HG03442 (cell line): ENCODE measurements around the gene SND1.
"Not testable (repeated sequence)": the region's sequence is repeated elsewhere in the genome, so short reads cannot be mapped to it uniquely, and the experiment has no call there.

Source experiments
- ATAC-seq: cut with Tn5 transposase; IDR thresholded peaks from one replicate; pipeline ENCODE4 v1.9.1; 2021; ENCODE audit warnings: mild to moderate bottlenecking, moderate library complexity; ENCODE audit not compliant: unreplicated experiment

SND1 gene

GRCh38 chr7:127901895-127902703 lies 250.1 kb downstream of the SND1 start:
- peak; percentile 37 for ATAC-seq

DNA sequence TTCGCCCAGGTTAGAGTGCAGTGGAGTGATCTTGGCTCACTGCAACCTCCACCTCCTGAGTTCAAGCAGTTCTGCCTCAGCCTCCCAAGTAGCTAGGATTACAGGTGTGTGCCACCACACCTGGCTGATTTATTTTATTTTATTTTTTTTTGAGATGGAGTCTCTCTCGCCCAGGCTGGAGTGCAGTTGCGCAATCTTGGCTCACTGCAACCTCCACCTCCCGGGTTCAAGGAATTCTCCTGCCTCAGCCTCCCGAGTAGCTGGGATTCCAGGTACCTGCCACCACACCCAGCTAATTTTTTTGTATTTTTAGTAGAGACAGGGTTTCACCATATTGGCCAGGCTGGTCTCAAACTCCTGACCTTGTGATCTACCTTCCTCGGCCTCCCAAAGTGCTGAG lies 250.8 kb downstream of the SND1 start:
- not testable (repeated sequence) for ATAC-seq

GRCh38 chr7:127903892-127904669 lies 252.1 kb downstream of the SND1 start:
- no peak for ATAC-seq

- no peak for ATAC-seq
Observed at GRCh38 chr7:127904670-127904985, 252.6 kb downstream of the SND1 start.

DNA sequence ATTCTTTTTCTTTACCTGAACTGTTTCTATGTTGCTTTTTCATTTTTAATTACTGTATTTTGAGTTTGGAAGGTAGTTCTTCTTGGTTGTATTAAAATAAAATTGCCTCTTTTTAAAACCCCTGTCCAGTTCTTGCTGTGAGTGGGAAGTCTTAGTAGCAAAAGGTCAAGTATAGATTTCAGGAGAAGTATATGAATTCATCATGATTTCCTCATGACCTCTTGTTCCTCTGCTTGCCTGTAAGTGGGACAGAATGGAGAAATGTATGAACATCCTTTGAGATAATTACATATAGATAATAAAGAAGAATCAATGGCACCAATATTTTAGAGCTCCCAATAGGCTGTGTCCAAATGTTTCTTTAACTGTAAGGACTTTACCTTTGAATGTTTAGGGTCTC lies 253.0 kb downstream of the SND1 start:
- ATAC-seq, result no peak

- no peak for ATAC-seq
Observed at GRCh38 chr7:127905491-127906330, 253.7 kb downstream of the SND1 start.

GRCh38 chr7:127907110-127908040 lies 255.4 kb downstream of the SND1 start:
- no peak for ATAC-seq

DNA sequence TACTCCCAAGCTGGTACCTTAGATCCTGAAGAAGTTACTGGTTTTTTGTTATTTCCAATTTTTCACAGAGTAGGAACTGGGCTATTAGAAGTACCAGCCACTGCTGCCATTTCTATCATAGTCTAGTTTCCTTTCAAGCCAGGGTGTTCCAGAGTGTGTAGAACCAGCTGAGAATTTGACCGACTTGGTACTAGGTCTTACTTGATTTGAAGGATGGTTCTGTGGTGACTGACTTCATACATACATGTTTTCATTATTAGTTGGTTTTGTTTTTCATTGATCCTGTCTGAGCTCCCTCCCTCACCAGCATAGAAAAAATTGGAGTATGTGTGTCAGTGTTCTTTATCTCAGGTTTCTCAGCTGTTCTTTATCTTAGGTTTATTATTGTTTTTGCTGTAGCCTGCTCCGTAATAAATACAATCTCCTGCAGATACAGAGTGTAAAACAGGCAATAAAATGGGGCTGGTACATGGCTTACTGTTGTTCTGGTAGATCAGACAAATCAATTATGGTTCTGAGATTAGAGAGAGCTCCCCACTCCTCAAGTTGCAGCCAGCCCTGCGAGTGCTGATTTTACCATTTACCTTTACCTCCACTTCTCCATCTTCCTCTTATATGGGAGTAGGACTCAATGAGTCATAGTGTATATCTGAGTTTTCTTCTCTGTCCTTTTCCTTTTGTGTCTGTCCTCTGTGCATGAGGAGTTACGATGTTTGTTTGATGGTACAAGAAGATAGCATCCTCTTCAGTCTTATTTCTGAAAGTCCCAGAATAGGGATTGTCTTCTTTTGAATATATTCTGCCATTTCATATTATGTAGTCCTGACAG lies 256.6 kb downstream of the SND1 start:
- ATAC-seq, result no peak

GRCh38 chr7:127909424-127910152 lies 257.6 kb downstream of the SND1 start:
- ATAC-seq, result no peak

- no peak for ATAC-seq
Observed at GRCh38 chr7:127910670-127911069, 258.7 kb downstream of the SND1 start.

DNA sequence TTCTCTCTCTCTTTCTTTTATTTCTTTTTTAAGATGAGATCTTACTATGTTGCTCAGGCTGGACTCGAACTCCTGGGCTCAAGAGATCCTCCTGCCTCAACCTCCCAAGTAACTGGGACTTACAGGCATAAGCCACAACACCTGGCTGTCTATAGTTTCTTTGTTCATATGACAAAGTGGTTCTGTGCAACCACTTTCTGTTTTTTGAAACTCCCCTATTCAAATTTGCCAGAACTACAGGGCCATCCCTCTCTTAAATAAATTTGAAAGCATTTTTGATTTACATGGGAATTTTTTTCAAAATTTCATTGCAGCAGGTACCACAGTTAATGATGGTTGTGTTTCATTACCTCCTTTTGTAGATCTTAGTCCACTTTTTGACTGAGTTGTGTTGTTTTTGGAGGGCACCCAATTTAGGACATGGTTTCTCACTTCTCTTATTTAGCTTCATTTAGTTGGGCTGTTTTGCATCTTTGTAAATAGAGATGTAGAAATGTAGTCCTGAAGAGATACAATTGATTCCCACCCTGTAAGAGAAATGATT lies 260.0 kb downstream of the SND1 start:
- ATAC-seq, result peak; percentile 76

GRCh38 chr7:127912901-127913300 lies 260.9 kb downstream of the SND1 start:
- no peak for ATAC-seq

- ATAC-seq, result no peak
Observed at GRCh38 chr7:127913686-127914085, 261.7 kb downstream of the SND1 start.

DNA sequence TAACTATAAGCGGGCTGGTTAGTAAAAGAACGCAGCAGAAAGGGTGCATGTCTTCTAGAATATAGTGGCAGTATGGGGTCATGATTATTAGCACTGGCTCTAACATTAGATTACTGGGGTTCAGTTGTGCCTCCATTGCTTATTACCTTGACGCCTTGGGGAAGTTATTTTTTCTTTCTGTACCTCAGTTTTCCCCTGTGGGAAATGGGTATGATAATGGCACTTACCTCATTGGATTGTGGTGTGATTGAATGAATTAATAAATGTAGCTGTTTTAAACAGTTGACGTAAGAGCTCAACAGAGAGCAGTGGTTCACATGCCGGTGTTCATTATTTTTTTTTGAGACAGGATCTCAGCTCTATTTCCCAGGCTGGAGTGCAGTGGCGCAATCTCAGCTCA lies 262.7 kb downstream of the SND1 start:
- no peak for ATAC-seq

DNA sequence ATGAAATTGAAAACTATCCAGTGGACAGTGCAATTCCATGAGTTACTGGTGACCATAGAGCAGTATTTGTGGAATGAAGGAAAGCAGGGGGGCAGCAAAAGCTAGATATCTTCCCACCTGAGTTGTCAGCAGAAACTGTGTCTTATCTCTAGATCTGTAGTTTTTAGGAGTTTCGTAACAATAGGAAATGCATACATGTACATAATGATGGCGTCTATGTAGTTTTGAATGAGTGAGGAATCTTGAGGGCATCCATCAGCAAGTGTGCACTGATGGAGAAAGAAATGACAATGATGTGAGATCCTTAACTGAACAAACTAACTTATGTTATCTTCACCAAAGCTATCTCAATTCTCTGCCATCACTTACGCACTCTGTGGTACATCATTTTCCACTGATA lies 264.7 kb downstream of the SND1 start:
- no peak for ATAC-seq

DNA sequence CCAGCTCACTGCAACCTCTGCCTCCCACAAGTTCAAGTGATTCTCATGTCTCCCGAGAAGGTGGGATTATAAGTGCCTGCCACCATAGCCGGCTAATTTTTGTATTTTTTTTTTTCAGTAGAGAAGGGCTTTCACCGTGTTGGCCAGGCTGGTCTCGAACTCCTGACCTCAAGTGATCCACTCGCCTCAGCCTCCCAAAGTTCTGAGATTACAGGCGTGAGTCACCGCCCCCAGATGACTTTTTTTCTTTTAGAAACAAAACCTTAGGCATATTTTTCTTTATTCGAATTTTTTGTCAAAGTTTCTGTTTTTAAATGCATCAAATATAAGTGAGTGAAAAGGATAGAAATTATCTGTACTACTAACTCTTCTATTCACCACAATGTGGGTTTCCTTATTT lies 266.1 kb downstream of the SND1 start:
- ATAC-seq, result no peak

DNA sequence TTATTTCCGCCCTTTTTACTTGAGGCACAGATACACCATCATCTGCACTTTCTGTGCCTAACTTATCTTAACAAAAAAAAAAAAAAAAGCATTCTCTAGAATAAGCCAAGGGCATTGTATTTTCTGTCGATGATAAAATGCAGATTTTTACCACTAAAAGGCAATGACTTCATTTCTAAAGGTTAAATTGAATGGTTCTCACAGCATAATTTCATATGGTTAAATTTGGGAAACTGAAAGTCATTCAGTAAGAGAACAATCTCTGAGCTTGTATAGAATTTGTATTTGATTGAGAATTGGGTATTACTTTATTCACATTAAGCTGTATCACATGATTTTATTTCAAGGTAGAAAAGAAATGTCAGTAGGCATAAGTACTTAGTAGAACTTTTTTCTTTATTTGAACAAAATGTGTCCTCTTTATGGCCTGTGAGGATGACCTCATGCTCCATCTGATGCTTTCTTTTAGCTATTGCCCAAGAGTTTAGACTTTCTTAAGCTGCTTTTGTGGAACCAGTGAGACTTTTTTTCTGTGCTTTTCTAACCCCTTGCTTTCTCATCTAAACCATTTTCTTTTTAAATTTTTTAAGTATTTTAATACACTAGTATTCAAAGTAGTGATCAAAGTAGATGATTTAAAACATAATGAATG lies 268.9 kb downstream of the SND1 start:
- no peak for ATAC-seq

GRCh38 chr7:127922656-127923055 lies 270.7 kb downstream of the SND1 start:
- no peak for ATAC-seq
